Stimulated activated CD8-positive, alpha-beta memory T cell treated with anti-CD3 and anti-CD28 coated beads, Interleukin-15, amount 100 ng/mL, for 24 hours (primary cell): ENCODE results near the gene MBD6.
A peak's percentile ranks its signal among the peaks of the same experiment; 100 is the strongest.

Experiments used
- DNase-seq: peaks from one replicate; pipeline ENCODE4 v3.0.0-alpha.2; 2020; ENCODE audit warnings: low read depth

MBD6 gene, protein sequence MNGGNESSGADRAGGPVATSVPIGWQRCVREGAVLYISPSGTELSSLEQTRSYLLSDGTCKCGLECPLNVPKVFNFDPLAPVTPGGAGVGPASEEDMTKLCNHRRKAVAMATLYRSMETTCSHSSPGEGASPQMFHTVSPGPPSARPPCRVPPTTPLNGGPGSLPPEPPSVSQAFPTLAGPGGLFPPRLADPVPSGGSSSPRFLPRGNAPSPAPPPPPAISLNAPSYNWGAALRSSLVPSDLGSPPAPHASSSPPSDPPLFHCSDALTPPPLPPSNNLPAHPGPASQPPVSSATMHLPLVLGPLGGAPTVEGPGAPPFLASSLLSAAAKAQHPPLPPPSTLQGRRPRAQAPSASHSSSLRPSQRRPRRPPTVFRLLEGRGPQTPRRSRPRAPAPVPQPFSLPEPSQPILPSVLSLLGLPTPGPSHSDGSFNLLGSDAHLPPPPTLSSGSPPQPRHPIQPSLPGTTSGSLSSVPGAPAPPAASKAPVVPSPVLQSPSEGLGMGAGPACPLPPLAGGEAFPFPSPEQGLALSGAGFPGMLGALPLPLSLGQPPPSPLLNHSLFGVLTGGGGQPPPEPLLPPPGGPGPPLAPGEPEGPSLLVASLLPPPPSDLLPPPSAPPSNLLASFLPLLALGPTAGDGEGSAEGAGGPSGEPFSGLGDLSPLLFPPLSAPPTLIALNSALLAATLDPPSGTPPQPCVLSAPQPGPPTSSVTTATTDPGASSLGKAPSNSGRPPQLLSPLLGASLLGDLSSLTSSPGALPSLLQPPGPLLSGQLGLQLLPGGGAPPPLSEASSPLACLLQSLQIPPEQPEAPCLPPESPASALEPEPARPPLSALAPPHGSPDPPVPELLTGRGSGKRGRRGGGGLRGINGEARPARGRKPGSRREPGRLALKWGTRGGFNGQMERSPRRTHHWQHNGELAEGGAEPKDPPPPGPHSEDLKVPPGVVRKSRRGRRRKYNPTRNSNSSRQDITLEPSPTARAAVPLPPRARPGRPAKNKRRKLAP

DNA sequence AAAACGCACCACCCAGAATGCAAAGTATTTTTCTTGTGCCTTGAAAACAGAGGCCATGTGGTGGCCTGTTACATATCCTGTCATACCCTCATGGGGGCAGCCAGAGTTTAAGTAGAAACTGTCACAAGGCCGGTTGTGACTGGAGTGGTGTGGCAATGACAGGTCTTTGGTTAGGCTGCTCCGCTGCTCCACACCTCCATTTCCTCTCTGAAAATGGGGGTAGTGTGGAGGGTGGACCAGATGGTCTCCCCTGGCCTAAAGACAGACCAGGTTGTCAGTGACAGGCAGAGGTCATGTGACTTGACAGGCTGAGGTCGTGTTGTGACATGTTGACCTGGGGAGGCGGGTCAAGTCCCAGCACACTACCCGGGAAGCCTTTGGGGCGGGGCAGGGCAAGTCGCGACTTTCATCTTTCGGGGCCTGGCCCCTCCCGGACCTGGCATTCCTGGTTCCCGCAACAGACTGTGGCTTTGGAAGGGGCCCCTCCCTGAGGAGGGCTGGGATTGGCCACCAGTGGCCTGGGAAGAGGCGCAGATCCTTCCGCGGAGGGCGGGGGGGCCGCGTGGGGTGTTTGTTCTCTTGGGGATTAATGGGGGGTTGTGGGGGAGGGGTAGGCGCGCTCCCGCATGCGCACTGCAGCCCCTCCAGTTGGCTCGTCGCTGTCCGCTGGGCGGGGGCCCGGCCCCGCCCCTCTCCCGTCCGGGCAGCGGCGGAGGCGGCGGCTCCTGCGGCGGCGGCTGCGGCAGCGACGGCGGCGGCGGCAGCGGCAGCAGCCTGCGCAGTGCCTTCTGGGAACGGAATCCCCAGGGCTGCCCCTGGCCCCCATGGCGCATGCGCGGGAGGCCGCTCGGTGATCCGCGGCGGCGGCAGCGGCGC is at the start of gene MBD6:
TSS of gene MBD6 (plus strand) at position 814 of the 876 bp plus-strand sequence. CDS start 1,480 bp downstream, outside the sequence.
- DNase-seq, result peak; percentile 83

DNA sequence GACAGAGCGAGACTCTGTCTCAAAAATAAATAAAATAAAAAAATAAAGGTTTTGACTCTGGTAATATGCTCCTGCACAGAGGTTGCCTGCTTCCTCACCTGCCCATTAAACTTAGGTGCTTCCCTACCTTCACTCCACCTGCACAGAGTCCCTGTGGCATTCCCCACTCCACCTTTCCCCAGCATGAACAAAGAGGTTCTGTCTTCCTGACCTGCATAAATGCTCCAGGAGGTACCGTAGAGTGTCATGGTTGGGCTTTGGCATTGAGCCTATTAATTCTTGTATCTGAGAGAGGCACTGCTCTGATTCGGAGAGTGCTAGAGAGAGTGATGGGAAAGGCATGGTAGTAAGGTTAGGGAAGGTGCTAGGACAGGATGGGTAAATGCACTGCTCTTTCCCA is 49.2 kb upstream of the MBD6 start:
- no peak for DNase-seq

DNA sequence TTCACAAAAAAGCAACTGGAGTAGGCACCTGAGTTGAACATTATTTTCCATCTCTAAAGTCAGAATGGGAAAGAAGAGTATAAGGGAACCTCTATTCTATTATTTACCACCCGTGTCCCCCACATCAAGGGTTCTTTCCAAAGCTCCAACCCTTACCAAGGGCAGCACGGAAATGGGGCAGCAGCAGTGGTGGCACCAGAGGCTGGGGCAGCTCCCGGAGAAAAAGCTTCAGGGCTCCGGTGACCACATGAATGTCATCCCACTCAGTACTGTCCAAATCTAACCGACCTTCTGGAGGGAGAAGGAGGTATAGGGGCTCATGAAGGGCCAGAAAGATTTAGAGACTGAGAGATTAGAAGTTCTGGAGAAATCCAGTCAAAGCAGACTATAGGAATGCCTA is 48.7 kb upstream of the MBD6 start:
- no peak for DNase-seq

DNA sequence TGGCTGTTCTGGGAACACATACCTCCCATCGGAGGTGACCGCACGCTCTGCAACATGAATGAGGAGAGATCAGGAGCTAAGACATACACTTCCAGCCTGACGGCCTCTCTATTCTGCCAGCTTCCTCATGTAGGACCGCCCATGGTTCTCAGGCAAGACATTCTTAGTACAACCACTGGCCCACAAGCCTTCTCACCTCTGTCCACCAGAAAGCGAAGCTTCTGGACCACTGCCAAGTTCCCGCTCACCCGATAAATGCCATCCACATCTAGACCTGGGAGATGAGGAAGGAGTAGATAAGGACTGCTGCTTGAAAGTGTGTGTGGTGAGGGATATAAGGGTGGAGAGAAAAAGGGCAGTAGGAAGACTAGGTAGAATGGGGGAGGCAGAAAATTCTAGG is 48.2 kb upstream of the MBD6 start:
- DNase-seq, result no peak

DNA sequence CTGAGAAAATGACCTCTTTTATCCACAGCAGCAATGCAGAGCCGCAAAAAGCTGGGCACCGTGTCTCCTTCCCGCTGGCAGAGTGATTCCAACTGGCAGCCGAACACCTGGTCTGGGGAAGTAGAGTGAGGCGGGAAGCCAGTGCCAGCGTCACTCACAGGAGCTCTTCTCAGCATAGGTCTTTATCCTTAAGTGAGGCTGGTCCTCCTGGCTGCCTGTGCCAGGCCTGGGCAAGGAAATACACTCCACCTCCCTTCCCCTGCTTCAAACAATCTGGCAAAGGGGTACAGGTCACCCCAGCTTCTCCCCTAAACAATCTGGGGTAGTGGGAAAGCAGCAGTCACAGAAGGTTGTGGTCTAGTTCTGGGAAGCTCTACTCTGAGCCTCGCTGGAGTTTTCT is 47.8 kb upstream of the MBD6 start:
- no peak for DNase-seq

DNA sequence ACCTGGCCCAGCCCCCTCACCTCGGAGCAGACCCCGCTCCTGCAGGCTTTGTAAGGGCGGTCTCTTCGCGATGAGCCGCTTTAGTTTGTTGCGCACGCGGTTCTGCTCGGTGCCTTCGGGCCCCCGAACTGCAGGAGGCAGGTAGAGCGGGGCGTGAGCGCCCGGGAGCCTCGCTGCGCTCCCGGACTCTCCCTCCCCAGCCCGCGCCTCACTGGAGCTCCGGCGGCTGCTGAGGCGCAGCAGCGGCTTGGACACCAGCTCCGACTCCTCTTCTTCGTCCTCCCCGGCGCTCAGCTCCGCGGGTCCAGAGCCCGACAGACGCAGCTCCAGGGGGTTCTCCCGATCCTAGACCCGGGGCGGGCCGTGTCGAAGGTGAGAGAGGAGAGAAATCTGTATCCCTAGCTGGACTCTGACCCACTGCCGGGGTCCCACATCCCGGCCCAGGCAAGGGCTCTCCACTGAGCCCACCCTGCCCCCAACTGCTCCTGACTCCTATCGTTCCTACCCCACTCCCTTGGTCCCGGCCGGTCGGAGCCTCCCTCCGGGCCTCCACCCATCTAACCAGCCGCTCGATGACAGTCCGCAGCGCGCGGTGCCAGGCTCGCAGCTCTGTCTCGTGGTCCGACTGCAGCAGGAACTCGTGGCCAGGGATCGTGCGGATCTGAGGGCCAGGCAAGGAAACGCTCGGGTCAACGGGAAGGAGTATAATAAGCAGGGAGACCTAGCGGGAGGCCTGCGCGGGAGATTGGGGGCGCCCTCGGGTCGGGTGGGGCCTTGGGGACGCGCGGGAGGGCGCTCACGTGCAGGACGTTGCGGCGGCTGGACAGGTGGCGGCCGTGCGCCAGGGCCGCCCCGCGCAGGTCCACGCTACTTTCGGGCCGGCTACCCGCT is 47.1 kb upstream of the MBD6 start:
- no peak for DNase-seq

DNA sequence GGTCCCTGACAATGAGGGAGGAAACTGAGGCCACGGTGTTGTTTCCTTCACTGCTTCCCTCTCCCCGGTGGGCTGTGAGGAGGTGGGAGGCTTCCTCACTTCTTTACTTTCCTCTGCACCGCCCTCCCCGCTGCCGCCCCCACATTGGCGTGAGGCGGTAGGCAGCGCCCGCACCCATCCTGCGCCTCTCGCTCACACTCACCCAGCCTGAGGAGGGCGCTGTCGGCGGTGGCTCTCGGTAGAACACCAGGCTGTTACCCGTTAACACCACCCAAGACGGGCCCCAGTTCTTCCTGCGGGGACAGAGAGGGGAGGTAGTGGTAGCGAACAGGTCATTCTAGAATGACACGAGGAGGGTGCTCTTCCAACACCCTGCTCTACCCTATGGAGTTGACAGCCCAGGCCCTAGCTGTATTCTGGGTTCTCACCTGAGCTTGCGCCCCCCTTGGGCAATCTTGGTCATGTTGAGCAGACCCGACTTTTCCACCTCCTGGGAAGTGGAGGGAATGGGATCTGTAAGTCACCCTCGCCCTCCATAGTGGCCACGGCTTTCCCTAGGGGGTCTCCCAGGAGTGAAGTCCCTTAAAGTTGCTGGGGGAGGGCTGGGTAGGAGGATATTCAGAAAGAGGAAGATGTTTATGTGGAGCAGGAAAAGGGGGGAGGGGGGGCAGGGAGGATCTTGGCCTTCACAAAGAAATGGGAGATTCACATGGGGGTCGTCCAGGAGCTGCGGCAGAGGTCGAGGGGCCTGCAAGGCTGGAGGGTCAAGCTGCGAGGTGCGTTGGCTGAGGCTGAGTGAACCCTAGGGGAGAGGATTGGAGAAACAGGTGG is 46.2 kb upstream of the MBD6 start:
- DNase-seq, result no peak

DNA sequence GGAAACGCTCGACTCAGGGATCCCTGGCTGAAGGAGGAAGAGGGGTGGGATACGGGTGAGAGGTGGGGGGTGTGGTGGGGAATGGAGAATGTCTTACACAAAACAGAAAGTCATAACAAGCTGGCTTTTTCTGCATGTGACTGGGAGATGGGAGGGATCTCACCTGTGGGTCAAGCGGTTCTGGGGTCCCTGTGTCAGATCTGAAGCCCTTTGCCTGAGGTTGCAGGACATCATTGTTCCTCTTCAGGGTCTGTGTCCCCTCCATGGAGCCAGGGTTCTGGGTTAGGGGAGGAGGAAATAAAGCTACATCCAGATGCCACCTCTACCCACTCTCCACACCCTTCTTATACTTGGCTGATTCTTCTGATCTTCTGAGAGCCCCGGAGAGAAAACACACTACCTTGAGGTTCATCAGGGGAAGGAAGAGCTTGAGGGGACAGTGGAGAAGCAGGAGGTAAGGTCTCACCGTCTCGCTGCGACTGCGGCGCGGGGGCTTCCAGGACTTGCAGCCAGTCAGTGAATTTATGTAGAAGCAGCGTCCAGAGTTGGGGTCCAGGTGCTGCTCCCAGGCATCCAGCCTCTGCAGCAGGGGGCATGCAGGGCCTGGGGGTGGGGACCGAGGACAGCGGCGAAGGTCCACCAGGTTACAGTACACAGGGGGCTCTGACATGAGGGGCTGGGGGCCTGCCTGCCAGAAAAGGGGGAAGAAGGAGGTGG is 45.5 kb upstream of the MBD6 start:
- DNase-seq, result no peak

DNA sequence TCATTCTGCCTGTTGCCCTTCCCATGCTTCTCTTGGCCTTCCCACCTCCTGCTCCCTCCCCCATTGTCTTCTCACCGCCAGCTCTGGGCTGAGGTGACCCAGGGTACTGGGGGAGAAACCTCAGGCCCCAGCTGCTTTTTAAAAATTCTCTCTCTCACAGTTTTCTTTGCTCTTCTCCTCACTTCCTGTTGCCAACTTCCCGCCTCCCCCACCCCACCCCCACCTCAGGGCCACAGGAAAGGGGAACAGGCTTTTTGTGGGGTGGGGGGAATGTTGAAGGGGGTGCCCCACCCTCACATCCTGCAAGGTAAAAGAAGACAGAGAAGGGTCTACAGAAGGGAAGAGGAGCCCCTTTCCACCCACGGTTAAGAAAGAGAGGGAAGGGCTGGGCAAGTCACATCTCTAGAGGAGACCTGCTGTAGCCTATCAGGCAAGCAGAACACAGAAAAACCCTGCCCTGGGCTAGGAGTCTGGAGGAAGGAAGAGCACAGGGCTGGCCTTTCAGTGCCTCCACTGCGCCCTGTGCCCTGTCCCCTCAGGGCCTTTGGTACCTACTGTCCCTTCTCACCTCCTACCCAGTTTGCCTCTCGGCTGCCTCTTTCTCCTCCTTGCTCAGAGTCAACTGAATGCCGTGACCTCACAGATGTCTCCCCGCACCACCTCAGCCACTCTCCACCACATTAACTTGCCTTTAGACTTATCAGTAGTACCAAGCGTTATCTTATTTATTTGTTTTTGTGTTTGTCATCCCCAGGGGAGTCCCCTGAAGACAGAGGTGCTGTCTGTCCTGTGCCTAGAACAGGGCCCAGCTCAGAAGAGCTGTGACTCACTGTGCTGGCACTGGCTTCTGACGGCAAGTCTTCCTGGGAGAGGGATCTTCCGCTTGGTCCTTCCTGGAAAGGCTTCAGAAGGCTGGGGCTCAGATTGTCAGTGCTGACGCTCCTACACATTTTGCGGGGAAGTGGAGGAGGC is 44.6 kb upstream of the MBD6 start:
- no peak for DNase-seq

DNA sequence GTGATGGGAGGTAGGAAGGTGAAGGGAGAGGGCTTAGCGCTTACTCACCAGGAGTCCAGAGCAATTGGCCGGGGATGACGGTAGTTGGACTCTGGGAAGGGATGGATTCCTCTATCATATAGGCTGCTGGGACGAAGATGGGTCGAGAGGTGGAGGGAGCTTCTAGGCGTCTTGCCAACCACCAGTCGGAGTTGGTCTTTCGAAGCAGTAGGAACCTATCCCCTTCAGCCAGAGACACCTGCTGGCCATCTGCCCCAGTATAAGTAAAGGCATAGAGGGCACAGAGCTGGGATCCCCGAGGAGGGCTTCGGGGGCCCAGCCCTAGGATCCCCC is 43.6 kb upstream of the MBD6 start:
- no peak for DNase-seq

DNA sequence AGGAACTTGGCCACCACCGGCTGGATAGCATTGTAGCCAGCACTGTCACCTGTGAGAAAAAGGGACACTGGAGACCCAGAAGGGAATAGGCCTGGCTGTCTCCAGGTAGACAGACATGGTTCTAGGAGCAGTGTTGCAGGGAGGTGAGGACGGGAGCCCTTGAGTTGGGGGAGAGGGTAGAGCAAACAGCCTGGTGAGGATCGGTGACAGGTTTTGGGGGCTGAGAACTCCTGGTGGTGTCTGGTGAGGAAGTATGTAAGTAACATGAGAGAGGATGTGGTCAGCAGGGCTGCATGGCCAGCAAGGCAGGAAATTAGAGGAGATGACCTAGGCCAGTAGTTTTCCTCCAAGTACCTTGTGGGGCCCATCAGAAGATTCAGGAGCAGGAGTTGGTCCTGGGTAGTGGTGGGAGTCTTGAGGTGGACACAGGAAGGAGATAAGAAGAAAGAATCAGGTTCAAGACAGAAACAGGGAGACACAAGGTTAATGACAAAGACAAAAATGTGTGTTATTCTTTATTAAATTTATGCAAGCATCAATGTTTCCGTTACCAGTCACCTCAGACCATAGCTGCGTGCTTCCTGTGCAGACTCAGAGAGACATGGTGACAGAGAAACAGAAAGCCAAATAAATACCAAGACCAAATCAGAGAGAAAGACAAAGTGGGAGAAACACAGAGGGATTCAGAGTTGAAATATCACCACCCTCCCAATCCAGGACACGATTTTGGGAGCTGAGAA is 43.1 kb upstream of the MBD6 start, which contains the start of gene ARHGAP9:
TSS of gene ARHGAP9 (minus strand) at position 491 of the 740 bp plus-strand sequence. CDS start at position 31, 460 bp downstream.
- DNase-seq, result no peak

DNA sequence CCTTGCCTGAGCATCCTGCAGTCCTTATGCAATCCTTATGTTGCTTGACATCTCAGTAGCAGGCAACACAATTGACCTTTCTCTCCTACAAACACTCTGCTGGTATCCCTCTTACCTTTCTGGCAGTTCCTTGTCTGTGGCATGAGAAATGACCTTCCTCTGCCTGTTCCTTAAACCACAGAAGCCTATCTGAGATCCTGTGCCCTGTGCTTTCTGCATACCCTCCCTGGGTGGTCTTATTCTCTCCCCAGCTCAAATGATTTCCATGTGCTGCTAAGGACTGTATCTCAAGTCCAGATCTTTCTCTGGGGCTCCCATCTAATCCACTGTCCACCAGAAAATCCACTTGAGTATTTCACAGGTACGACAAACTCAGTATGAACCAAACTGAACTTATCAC is 41.0 kb upstream of the MBD6 start:
- no peak for DNase-seq

DNA sequence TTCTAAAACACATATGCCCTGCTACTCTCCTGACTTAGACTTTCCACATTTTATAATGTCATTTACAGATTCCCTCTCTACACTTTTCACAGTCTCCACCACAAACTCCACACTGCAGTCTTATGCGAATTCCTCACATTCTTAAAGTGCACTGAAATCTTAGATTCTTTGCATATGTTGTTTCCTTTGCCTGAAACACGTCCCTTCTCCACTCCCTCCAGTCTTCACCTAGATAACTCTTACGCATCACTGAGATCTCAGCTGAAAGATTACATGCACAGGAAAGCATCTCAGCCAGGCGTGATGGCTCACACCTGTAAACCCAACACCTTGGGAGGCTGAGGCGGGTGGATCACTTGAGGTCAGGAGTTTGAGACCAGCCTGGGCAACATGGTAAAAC is 39.2 kb upstream of the MBD6 start:
- no peak for DNase-seq

DNA sequence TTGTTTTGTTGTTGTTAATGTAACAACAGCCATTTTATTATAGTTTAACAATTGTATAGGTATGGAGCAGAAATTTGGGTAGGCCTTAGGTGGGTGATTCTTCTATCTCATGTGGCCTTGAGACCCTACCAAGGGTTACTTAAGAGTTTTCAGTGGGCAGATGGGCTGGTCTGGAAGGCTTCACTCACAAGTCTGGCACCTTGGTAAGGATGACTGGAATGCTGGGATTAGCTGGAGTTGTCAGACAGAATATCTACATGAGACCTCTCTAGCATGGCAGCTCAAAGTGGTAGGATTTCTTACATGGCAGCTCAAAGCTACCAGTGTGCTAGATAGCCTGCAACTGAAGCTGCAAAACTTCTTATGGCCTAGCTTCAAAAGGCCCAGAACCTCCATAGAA is 36.9 kb upstream of the MBD6 start:
- DNase-seq, result no peak

DNA sequence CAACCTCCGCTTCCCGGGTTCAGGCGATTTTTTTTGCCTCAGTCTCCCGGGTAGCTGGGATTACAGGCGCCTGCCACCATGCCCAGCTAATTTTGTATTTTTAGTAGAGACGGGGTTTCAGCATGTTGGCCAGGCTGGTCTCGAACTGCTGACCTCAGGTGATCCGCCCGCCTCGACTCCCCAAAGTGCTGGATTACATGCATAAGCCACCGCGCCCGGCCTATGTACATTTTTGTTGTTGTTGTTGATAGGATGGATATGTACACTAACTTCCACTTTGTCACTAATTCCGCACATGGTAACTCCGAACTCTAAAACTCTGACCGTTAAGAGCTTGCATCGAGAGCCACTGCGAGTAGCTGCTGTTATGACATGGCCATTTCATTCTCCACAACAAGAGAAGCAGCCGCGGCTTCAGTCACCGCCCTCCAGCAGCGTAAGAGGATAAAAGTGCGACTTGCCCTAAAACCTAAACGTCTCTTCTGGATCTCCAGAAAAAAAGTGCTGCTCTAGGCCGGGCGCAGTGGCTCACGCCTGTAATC is 35.5 kb upstream of the MBD6 start:
- DNase-seq, result no peak

DNA sequence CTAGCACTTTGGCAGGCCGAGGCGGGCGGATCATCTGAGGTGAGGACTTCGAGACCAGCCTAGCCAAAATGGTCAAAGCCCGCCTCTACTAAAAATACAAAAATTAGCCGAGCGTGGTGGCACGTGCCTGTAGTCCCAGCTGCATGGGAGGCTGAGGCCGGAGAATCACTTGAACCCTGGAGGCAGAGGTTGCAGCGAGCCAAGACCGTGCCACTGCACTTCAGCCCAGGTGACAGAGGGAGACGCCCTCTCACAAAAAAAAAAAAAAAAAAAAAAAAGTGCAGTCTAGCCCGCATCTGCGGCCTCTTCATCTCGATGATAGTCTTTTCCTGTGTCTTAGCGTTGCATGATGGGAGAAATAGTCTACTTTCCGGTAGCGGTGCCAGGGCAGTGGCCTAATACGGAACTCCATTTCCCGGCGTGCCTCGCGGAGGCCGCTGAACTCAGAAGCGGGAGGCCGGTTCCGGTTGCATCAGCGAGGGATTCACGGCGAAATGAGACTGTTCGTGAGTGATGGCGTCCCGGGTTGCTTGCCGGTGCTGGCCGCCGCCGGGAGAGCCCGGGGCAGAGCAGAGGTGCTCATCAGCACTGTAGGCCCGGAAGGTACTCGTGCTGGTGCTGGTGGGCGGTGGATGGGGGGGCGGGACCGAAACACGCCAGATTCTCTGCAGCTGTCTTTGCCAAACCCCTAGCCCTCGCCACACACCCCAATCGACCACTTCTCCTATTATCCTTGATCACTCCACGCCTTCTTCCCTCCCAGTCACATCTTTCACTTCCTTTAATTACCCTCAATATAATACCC is 34.8 kb upstream of the MBD6 start, which contains the start of gene MARS1:
TSS of gene MARS1 (plus strand) at position 472 of the 805 bp plus-strand sequence. CDS start at position 495, 23 bp downstream.
- DNase-seq, result peak; percentile 56
